Endodermal cell (in vitro differentiated cells): Measurements from ENCODE around the gene TBCK. TPM values are rescaled to one million over a fixed set of nuclear protein-coding genes. Genes with fewer than 3 reads are reported as not detected.

Experiments used
- DNase-seq: peaks from one replicate; pipeline ENCODE4 v3.0.0-alpha.2; 2017
- H3K27ac ChIP-seq: 2 replicates; pipeline ENCODE4 v1.5.1; 2013; ENCODE audit warnings: mild to moderate bottlenecking, low read depth, low read length, moderate library complexity
- H3K27me3 ChIP-seq: 2 replicates; pipeline ENCODE4 v1.6.1; 2013; ENCODE audit warnings: mild to moderate bottlenecking, low read length, moderate library complexity; ENCODE audit not compliant: insufficient read depth, control insufficient read depth, poor library complexity, severe bottlenecking
- H3K36me3 ChIP-seq: 2 replicates; pipeline ENCODE4 v1.7.0; 2013; ENCODE audit warnings: mild to moderate bottlenecking, low read length, moderate library complexity; ENCODE audit not compliant: control insufficient read depth, insufficient read depth
- H3K4me1 ChIP-seq: one replicate; pipeline ENCODE4 v1.7.0; 2013; ENCODE audit warnings: low read length; ENCODE audit not compliant: control insufficient read depth, insufficient read depth
- H3K4me3 ChIP-seq: 2 replicates; pipeline ENCODE4 v1.5.1; 2013; ENCODE audit warnings: mild to moderate bottlenecking, low read length, moderate library complexity
- H3K9ac ChIP-seq: 2 replicates; pipeline ENCODE4 v1.6.1; 2013; ENCODE audit warnings: mild to moderate bottlenecking, low read length, moderate library complexity; ENCODE audit not compliant: poor library complexity, severe bottlenecking; ENCODE audit errors: extremely low read depth
- H3K9me3 ChIP-seq: 2 replicates; pipeline ENCODE4 v1.6.1; 2013; ENCODE audit warnings: mild to moderate bottlenecking, low read length, moderate library complexity; ENCODE audit not compliant: control insufficient read depth
- H3K27ac Mint-ChIP-seq: 2 replicates; pipeline ENCODE4 v1.8.0; 2020; ENCODE audit warnings: mixed read lengths
- H3K27me3 Mint-ChIP-seq: 2 replicates; pipeline ENCODE4 v1.8.0; 2021; ENCODE audit warnings: mild to moderate bottlenecking, mixed read lengths; ENCODE audit not compliant: insufficient read depth
- H3K36me3 Mint-ChIP-seq: 2 replicates; pipeline ENCODE4 v1.8.0; 2020; ENCODE audit warnings: low read depth, mixed read lengths
- H3K4me1 Mint-ChIP-seq: 2 replicates; pipeline ENCODE4 v1.8.0; 2020; ENCODE audit warnings: mixed read lengths
- H3K4me3 Mint-ChIP-seq: 2 replicates; pipeline ENCODE4 v1.8.0; 2020; ENCODE audit warnings: mild to moderate bottlenecking, moderate library complexity, mixed read lengths
- H3K9me3 Mint-ChIP-seq: 2 replicates; pipeline ENCODE4 v1.8.0; 2020; ENCODE audit warnings: mild to moderate bottlenecking, mixed read lengths
- CTCF ChIP-seq: fragments of 200-600 bp; sonication (generic); conservative IDR thresholded peaks from 2 replicates; pipeline ENCODE4 v1.5.0; 2021; ENCODE audit warnings: antibody characterized with exemption, mild to moderate bottlenecking
- WGBS, 2 experiments: methylation state at CpG; one replicate each; pipeline versions ENCODE4 v1.1.5 to v1.1.7; 2013; ENCODE audit warnings: missing lambda C conversion rate in 2 of 2, mixed read lengths in 1 of 2; ENCODE audit not compliant: insufficient coverage in 1 of 2, insufficient read length in 1 of 2; 5-methylcytosine and 5-hydroxymethylcytosine counted together
- total RNA-seq, 2 donors: library from RNA; stranded (reverse); fragmentation: NEBNext Ultra II Directional in 1 of 2; extraction: Animal tissue kit (Norgen Biotek cat#: 25700) in 1 of 2; gene quantifications; 2 replicates in 1 of 2; 3 replicates in 1 of 2; pipeline ENCODE4 v1.2.1, GENCODE V29; 2021

TBCK gene
- total RNA-seq, 2 donors from 2014 or later: 48.3 to 52.9 TPM

- no peaks in the 10 kb centered on the region for H3K36me3 Mint-ChIP-seq
- no peaks in the 10 kb centered on the region for H3K27me3 ChIP-seq
- H3K36me3 ChIP-seq: no peaks in the 10 kb centered on the region
- H3K4me3 Mint-ChIP-seq: no peak overlapping the region
- H3K27me3 Mint-ChIP-seq: no peaks in the 10 kb centered on the region
- no peak for TF ChIP-seq CTCF
- 89 to 91% methylated on average over 2 to 3 of the region's 3 CpGs for WGBS, 2 experiments
- H3K27ac ChIP-seq: no peak overlapping the region
- no peak overlapping the region for H3K4me3 ChIP-seq
- H3K4me1 Mint-ChIP-seq: no peaks in the 10 kb centered on the region
- H3K4me1 ChIP-seq: peaks cover 2% of the 10 kb centered on the region
- H3K9ac ChIP-seq: no peak overlapping the region
- H3K27ac Mint-ChIP-seq: no peak overlapping the region
- no peaks in the 10 kb centered on the region for H3K9me3 ChIP-seq
- H3K9me3 Mint-ChIP-seq: no peaks in the 10 kb centered on the region
- no peak for DNase-seq
Measured at GRCh38 chr4:106046083-106046482, 269.9 kb downstream of the TBCK start.

- H3K27ac Mint-ChIP-seq: no peak overlapping the region
- Histone ChIP-seq H3K27me3 (no peaks in the 10 kb centered on the region), H3K4me1 (no peaks in the 10 kb centered on the region), H3K27ac (no peak overlapping the region), H3K9ac (no peak overlapping the region), H3K9me3 (no peaks in the 10 kb centered on the region), H3K36me3 (no peaks in the 10 kb centered on the region), H3K4me3 (no peak overlapping the region)
- H3K27me3 Mint-ChIP-seq: no peaks in the 10 kb centered on the region
- 80 to 96% methylated on average over 1 to 2 of the region's 2 CpGs for WGBS, 2 experiments
- H3K36me3 Mint-ChIP-seq: no peaks in the 10 kb centered on the region
- TF ChIP-seq CTCF: no peak
- H3K4me1 Mint-ChIP-seq: no peaks in the 10 kb centered on the region
- DNase-seq: no peak
- H3K9me3 Mint-ChIP-seq: no peaks in the 10 kb centered on the region
- H3K4me3 Mint-ChIP-seq: no peak overlapping the region
Measured at GRCh38 chr4:106041294-106042002, 274.6 kb downstream of the TBCK start.

- no peak overlapping the region for H3K4me3 ChIP-seq
- WGBS, 2 experiments: 87% methylated on average over 3 of the region's 3 CpGs; no CpG with 5 or more reads in 1 of the 2 experiments
- H3K9ac ChIP-seq: no peak overlapping the region
- Mint-ChIP-seq H3K27me3 (no peaks in the 10 kb centered on the region), H3K4me1 (no peaks in the 10 kb centered on the region), H3K36me3 (no peaks in the 10 kb centered on the region), H3K27ac (no peak overlapping the region), H3K4me3 (no peak overlapping the region), H3K9me3 (no peaks in the 10 kb centered on the region)
- no peak for DNase-seq
- H3K36me3 ChIP-seq: no peaks in the 10 kb centered on the region
- no peaks in the 10 kb centered on the region for H3K9me3 ChIP-seq
- no peak overlapping the region for H3K27ac ChIP-seq
- H3K27me3 ChIP-seq: no peaks in the 10 kb centered on the region
- H3K4me1 ChIP-seq: no peaks in the 10 kb centered on the region
- no peak for TF ChIP-seq CTCF
Measured at GRCh38 chr4:106039796-106040195, 276.2 kb downstream of the TBCK start.
